Activated naive CD4-positive, alpha-beta T cell treated with anti-CD3 and anti-CD28 coated beads for 36 hours (primary cell): Measurements from ENCODE around the gene HDAC11. TPM values are rescaled to one million over a fixed set of nuclear protein-coding genes. Genes with fewer than 3 reads are reported as not detected.
"Not testable (repeated sequence)": the region's sequence is repeated elsewhere in the genome, so short reads cannot be mapped to it uniquely, and the experiment has no call there.

Experiments used
- CTCF ChIA-PET: fragments of 350-600 bp; sonication (Branson Sonifier 250); formaldehyde crosslinking; loops from one replicate; lab custom pipeline; 2021; ENCODE audit warnings: antibody characterized with exemption; lab: Charles Lee
- DNase-seq: peaks from one replicate; pipeline ENCODE4 v3.0.0-alpha.2; 2020
- H3K27ac Mint-ChIP-seq: one replicate; pipeline ENCODE4 v1.8.0; 2021; ENCODE audit warnings: mild to moderate bottlenecking, mixed read lengths
- H3K27me3 Mint-ChIP-seq: one replicate; pipeline ENCODE4 v1.8.0; 2021; ENCODE audit warnings: low read depth, mixed read lengths
- H3K36me3 Mint-ChIP-seq: one replicate; pipeline ENCODE4 v1.8.0; 2021; ENCODE audit warnings: low read depth, mixed read lengths
- H3K4me1 Mint-ChIP-seq: one replicate; pipeline ENCODE4 v1.8.0; 2021; ENCODE audit warnings: low read depth, mixed read lengths
- H3K4me3 Mint-ChIP-seq: one replicate; pipeline ENCODE4 v1.8.0; 2021; ENCODE audit warnings: mild to moderate bottlenecking, moderate library complexity, mixed read lengths
- H3K9me3 Mint-ChIP-seq: one replicate; pipeline ENCODE4 v1.8.0; 2021; ENCODE audit warnings: mixed read lengths
- intact Hi-C: fragments of 100-400 bp; cut with micrococcal nuclease; formaldehyde crosslinking; loops from one replicate; pipeline ENCODE4 v1.15.1; 2023
- total RNA-seq, 2 experiments: library from RNA; stranded (reverse); gene quantifications; one replicate each; pipeline ENCODE4 v1.2.3, GENCODE V29; 2021

Gene HDAC11
- total RNA-seq, 2 experiments from 2014 or later, result 1.6 to 2.4 TPM

DNA sequence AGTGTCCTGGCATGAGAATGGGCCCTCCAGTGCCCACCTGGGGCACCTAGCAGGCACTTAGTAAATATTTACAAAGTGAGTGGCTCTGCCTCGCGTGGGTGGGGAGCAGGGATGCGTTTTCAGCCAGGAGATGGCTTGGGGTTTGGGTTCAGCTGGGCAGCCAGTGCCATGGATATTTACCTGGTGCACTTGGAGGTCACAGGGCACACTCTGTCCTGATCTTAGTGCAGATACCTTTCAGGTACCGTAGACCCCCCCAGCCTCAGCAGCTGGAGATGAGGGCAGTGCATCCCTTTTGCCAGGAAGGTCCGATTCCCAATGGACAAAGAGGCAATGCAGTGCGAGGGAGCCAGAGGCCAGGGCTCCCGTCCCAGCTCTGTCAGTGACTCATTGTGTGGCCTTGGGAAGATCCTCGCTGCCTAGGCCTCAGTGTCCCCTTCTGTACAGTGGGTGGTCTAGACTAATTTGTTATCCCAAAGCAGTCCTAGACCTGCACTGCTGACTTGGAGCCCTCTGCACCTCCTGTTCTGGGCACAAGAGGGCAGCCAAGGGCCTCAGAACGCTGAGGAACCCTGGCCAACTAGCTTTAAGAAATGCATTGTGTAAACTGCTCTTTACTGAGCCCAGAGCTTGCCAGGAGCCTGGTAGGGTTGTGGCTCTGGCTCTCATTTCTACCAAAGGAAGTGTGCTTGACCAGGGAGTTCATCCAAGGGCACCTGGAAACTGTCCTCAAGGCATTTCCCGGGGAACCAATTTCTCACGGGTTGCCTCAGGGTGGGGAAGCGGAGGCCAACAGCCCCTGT lies 16.0 kb downstream of the HDAC11 start:
- no peak overlapping the region for H3K27ac Mint-ChIP-seq
- H3K27me3 Mint-ChIP-seq, result no peaks in the 10 kb centered on the region
- intact Hi-C loops, result loop anchor here (1.0 to 2.0 kb wide), 2 partner anchors 152 to 385 kb away; partner anchors contain the start of gene WNT7A
- H3K9me3 Mint-ChIP-seq, result no peaks in the 10 kb centered on the region
- H3K4me1 Mint-ChIP-seq, result no peaks in the 10 kb centered on the region
- H3K36me3 Mint-ChIP-seq, result no peaks in the 10 kb centered on the region
- CTCF ChIA-PET, result interaction anchor here (0.5 to 16.5 kb wide), 20 partner anchors 9 to 393 kb away, joined by 3 to 344 read pairs (median 4); partner anchors contain the start of gene HDAC11
- peak; percentile 83 for DNase-seq
- H3K4me3 Mint-ChIP-seq, result no peak overlapping the region

DNA sequence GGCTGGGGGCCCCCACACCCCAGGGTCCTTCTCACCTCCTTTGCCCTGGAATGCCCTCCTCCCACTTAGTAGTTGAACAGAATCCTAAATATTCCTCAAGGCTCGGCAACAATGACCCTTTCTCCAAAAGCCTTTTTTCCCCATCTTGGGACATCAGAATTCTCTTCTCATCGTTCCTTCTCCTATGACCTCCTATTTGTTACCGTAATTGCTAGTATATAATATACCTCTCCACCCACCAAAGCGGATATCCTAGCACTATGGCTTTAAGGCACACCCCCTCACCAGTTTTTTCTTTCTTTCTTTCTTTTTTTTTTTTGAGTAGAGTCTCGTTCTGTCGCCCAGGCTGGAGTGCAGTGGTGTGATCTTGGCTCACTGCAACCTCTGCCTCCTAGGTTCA lies 16.8 kb downstream of the HDAC11 start:
- no peaks in the 10 kb centered on the region for H3K9me3 Mint-ChIP-seq
- intact Hi-C loops, result loop anchor here (1.0 to 2.0 kb wide), 2 partner anchors 151 to 384 kb away; partner anchors contain the start of gene WNT7A
- H3K4me3 Mint-ChIP-seq, result no peak overlapping the region
- no peaks in the 10 kb centered on the region for H3K4me1 Mint-ChIP-seq
- no peak for DNase-seq
- no peak overlapping the region for H3K27ac Mint-ChIP-seq
- no peaks in the 10 kb centered on the region for H3K27me3 Mint-ChIP-seq
- CTCF ChIA-PET, result interaction anchor here (0.5 to 16.5 kb wide), 18 partner anchors 10 to 392 kb away, joined by 3 to 344 read pairs (median 4); partner anchors contain the start of gene HDAC11
- H3K36me3 Mint-ChIP-seq, result no peaks in the 10 kb centered on the region

- Mint-ChIP-seq H3K36me3 (no peaks in the 10 kb centered on the region), H3K9me3 (no peaks in the 10 kb centered on the region), H3K27ac (no peak overlapping the region), H3K4me3 (no peak overlapping the region), H3K4me1 (no peaks in the 10 kb centered on the region), H3K27me3 (no peaks in the 10 kb centered on the region)
- intact Hi-C loops, result loop anchor here (2.0 kb wide), 1 partner anchor 383 kb away; the partner anchor contains the start of gene WNT7A
- no peak for DNase-seq
- CTCF ChIA-PET, result interaction anchor here (0.5 to 16.5 kb wide), 5 partner anchors 152 to 405 kb away, joined by 3 to 344 read pairs (median 4); no protein-coding TSS in a partner anchor
These were observed 17.3 kb downstream of the HDAC11 start for GRCh38 chr3:13497386-13497785.

- intact Hi-C loops, result no loop called here
- Mint-ChIP-seq H3K27ac (no peak overlapping the region), H3K9me3 (no peaks in the 10 kb centered on the region), H3K4me3 (no peak overlapping the region), H3K4me1 (no peaks in the 10 kb centered on the region), H3K27me3 (no peaks in the 10 kb centered on the region), H3K36me3 (no peaks in the 10 kb centered on the region)
- CTCF ChIA-PET, result interaction anchor here (0.6 to 16.5 kb wide), 9 partner anchors 12 to 473 kb away, joined by 3 to 344 read pairs (median 4); no protein-coding TSS in a partner anchor
- no peak for DNase-seq
These were observed 18.4 kb downstream of the HDAC11 start for GRCh38 chr3:13498354-13499060.

DNA sequence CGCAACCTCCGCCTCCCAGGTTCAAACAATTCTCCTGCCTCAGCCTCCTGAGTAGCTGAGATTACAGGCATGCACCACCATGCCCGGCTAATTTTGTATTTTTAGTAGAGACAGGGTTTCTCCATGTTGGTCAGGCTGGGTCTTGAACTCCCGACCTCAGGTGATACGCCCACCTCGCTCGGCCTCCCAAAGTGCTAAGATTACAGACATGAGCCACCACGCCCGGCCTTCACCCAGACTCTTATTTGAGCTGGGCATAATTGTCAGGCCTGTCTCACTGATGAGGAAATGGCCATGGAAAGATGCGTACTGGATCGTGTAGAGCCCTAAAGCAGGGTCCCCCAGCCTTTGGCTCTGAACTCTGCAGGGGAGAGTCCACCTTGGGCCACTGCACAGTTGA lies 19.1 kb downstream of the HDAC11 start:
- DNase-seq, intact Hi-C loops, H3K27me3 Mint-ChIP-seq: not testable (repeated sequence)

GRCh38 chr3:13500133-13500885 lies 20.2 kb downstream of the HDAC11 start:
- CTCF ChIA-PET, result interaction anchor here (1.3 to 16.5 kb wide), 2 partner anchors 149 to 377 kb away, joined by 3 to 344 read pairs; no protein-coding TSS in a partner anchor
- Mint-ChIP-seq H3K27ac (no peak overlapping the region), H3K9me3 (no peaks in the 10 kb centered on the region), H3K36me3 (no peaks in the 10 kb centered on the region), H3K4me3 (no peak overlapping the region), H3K27me3 (no peaks in the 10 kb centered on the region), H3K4me1 (no peaks in the 10 kb centered on the region)
- peak; percentile 12 for DNase-seq
- intact Hi-C loops, result loop anchor here (5.0 kb wide), 1 partner anchor 47 kb away; the partner anchor contains the start of gene FBLN2

More for the DNA sequence above, 19.1 kb downstream of the HDAC11 start:
- not testable (repeated sequence) for H3K9me3 Mint-ChIP-seq, H3K4me1 Mint-ChIP-seq, H3K36me3 Mint-ChIP-seq, H3K4me3 Mint-ChIP-seq, H3K27ac Mint-ChIP-seq
- CTCF ChIA-PET, result interaction anchor here (1.0 to 16.5 kb wide), 6 partner anchors 11 to 378 kb away, joined by 3 to 344 read pairs (median 3); no protein-coding TSS in a partner anchor

GRCh38 chr3:13501056-13501455 lies 20.9 kb downstream of the HDAC11 start:
- H3K9me3 Mint-ChIP-seq, result no peaks in the 10 kb centered on the region
- CTCF ChIA-PET, result interaction anchor here (16.5 kb wide), 1 partner anchor 148 kb away, joined by 344 read pairs; no protein-coding TSS in a partner anchor
- intact Hi-C loops, result loop anchor here (5.0 kb wide), 1 partner anchor 46 kb away; the partner anchor contains the start of gene FBLN2
- no peak overlapping the region for H3K4me3 Mint-ChIP-seq
- no peaks in the 10 kb centered on the region for H3K4me1 Mint-ChIP-seq
- DNase-seq, result no peak
- H3K27me3 Mint-ChIP-seq, result no peaks in the 10 kb centered on the region
- no peak overlapping the region for H3K27ac Mint-ChIP-seq
- no peaks in the 10 kb centered on the region for H3K36me3 Mint-ChIP-seq

- Mint-ChIP-seq H3K27me3 (no peaks in the 10 kb centered on the region), H3K4me1 (no peaks in the 10 kb centered on the region), H3K4me3 (no peak overlapping the region), H3K27ac (no peak overlapping the region), H3K9me3 (no peaks in the 10 kb centered on the region), H3K36me3 (no peaks in the 10 kb centered on the region)
- CTCF ChIA-PET, result interaction anchor here (16.5 kb wide), 1 partner anchor 148 kb away, joined by 344 read pairs; no protein-coding TSS in a partner anchor
- intact Hi-C loops, result loop anchor here (5.0 kb wide), 1 partner anchor 46 kb away; the partner anchor contains the start of gene FBLN2
- DNase-seq, result no peak
These were observed 21.4 kb downstream of the HDAC11 start for GRCh38 chr3:13501521-13501920.

- no peaks in the 10 kb centered on the region for H3K36me3 Mint-ChIP-seq
- H3K27me3 Mint-ChIP-seq, result no peaks in the 10 kb centered on the region
- no peak overlapping the region for H3K4me3 Mint-ChIP-seq
- H3K4me1 Mint-ChIP-seq, result no peaks in the 10 kb centered on the region
- no peaks in the 10 kb centered on the region for H3K9me3 Mint-ChIP-seq
- CTCF ChIA-PET, result interaction anchor here (0.6 to 16.5 kb wide), 2 partner anchors 147 to 1288 kb away, joined by 4 to 344 read pairs; no protein-coding TSS in a partner anchor
- no peak for DNase-seq
- intact Hi-C loops, result loop anchor here (5.0 kb wide), 1 partner anchor 45 kb away; the partner anchor contains the start of gene FBLN2
- H3K27ac Mint-ChIP-seq, result no peak overlapping the region
These were observed 22.1 kb downstream of the HDAC11 start for GRCh38 chr3:13501958-13502790.

DNA sequence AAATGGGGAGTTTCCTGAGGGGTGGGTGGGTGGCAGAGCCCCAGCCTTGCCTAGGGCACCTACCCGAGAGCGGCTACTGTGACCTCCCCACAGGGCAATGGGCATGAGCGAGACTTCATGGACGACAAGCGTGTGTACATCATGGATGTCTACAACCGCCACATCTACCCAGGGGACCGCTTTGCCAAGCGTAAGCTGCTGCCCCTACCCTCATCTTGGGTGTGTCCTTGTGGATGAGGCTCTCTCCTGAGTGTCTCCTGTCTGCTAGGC lies 22.6 kb downstream of the HDAC11 start:
- no peak overlapping the region for H3K27ac Mint-ChIP-seq
- H3K4me3 Mint-ChIP-seq, result no peak overlapping the region
- DNase-seq, result no peak
- H3K27me3 Mint-ChIP-seq, result no peaks in the 10 kb centered on the region
- CTCF ChIA-PET, result interaction anchor here (16.5 kb wide), 1 partner anchor 146 kb away, joined by 344 read pairs; no protein-coding TSS in a partner anchor
- no peaks in the 10 kb centered on the region for H3K4me1 Mint-ChIP-seq
- H3K9me3 Mint-ChIP-seq, result no peaks in the 10 kb centered on the region
- intact Hi-C loops, result loop anchor here (5.0 kb wide), 1 partner anchor 45 kb away; the partner anchor contains the start of gene FBLN2
- H3K36me3 Mint-ChIP-seq, result no peaks in the 10 kb centered on the region
